HG03097 (cell line): ENCODE data around the gene HSF2BP.
"Not testable (repeated sequence)": the region's sequence is repeated elsewhere in the genome, so short reads cannot be mapped to it uniquely, and the experiment has no call there.

Experiments
- ATAC-seq: cut with Tn5 transposase; IDR thresholded peaks from one replicate; pipeline ENCODE4 v1.9.1; 2021; ENCODE audit not compliant: unreplicated experiment, low FRiP score

The HSF2BP gene

GRCh38 chr21:43623588-43623987 is 35.7 kb downstream of the HSF2BP start:
- ATAC-seq: no peak

- ATAC-seq: no peak
Measured at GRCh38 chr21:43622796-43623195, 36.5 kb downstream of the HSF2BP start.

GRCh38 chr21:43619856-43620255 is 39.4 kb downstream of the HSF2BP start:
- ATAC-seq: no peak

GRCh38 chr21:43619344-43619743 is 39.9 kb downstream of the HSF2BP start:
- no peak for ATAC-seq

- ATAC-seq: no peak
Measured at GRCh38 chr21:43618940-43619339, 40.3 kb downstream of the HSF2BP start.

GRCh38 chr21:43616861-43617260 is 42.4 kb downstream of the HSF2BP start:
- not testable (repeated sequence) for ATAC-seq

GRCh38 chr21:43614839-43615238 is 44.4 kb downstream of the HSF2BP start:
- no peak for ATAC-seq

GRCh38 chr21:43613755-43614638 is 45.3 kb downstream of the HSF2BP start:
- no peak for ATAC-seq

- no peak for ATAC-seq
Measured at GRCh38 chr21:43611598-43612369, 47.5 kb downstream of the HSF2BP start.

- ATAC-seq: no peak
Measured at GRCh38 chr21:43609501-43610340, 49.6 kb downstream of the HSF2BP start.

- ATAC-seq: no peak
Measured at GRCh38 chr21:43608664-43609063, 50.6 kb downstream of the HSF2BP start.

GRCh38 chr21:43608225-43608624 is 51.1 kb downstream of the HSF2BP start:
- ATAC-seq: no peak

GRCh38 chr21:43605320-43606215 is 53.7 kb downstream of the HSF2BP start:
- ATAC-seq: no peak

GRCh38 chr21:43604505-43605204 is 54.6 kb downstream of the HSF2BP start:
- ATAC-seq: no peak

- no peak for ATAC-seq
Measured at GRCh38 chr21:43603641-43604504, 55.4 kb downstream of the HSF2BP start.

- ATAC-seq: no peak
Measured at GRCh38 chr21:43603233-43603626, 56.1 kb downstream of the HSF2BP start.

GRCh38 chr21:43602266-43603232 is 56.7 kb downstream of the HSF2BP start:
- no peak for ATAC-seq
